Stimulated activated CD8-positive, alpha-beta memory T cell treated with anti-CD3 and anti-CD28 coated beads, Interleukin-4, amount 100 ng/mL, for 4 hours (primary cell): Measurements from ENCODE around the gene ADSS1.
"Not testable (repeated sequence)": the region's sequence is repeated elsewhere in the genome, so short reads cannot be mapped to it uniquely, and the experiment has no call there.

Experiments
- DNase-seq, 2 donors: peaks; one replicate each; pipeline ENCODE4 v3.0.0-alpha.2; 2020; ENCODE audit warnings: low read depth in 2 of 2, low spot score in 1 of 2

ADSS1 gene

GRCh38 chr14:104715871-104716270, 8.2 kb upstream of the ADSS1 start:
- DNase-seq, result no peak

GRCh38 chr14:104717137-104717536, 6.9 kb upstream of the ADSS1 start:
- no peak for DNase-seq

GRCh38 chr14:104717646-104718045, 6.4 kb upstream of the ADSS1 start:
- no peak for DNase-seq

GRCh38 chr14:104718147-104718546, 5.9 kb upstream of the ADSS1 start:
- no peak for DNase-seq

GRCh38 chr14:104718871-104719270, 5.2 kb upstream of the ADSS1 start:
- DNase-seq, result no peak

- no peak for DNase-seq
Measured at GRCh38 chr14:104719343-104719742, 4.7 kb upstream of the ADSS1 start.

- no peak for DNase-seq
Measured at GRCh38 chr14:104721505-104722431, 2.3 kb upstream of the ADSS1 start.

- no peak for DNase-seq
Measured at GRCh38 chr14:104722938-104723650, 935 bp upstream of the ADSS1 start.

- no peak for DNase-seq
Measured at GRCh38 chr14:104724407-104724980, 465 bp downstream of the ADSS1 start.

GRCh38 chr14:104724981-104725771, 1.1 kb downstream of the ADSS1 start:
- DNase-seq, result no peak

GRCh38 chr14:104725772-104726548, 1.9 kb downstream of the ADSS1 start:
- DNase-seq, result no peak

- no peak for DNase-seq
Measured at GRCh38 chr14:104726600-104727451, 2.8 kb downstream of the ADSS1 start.

- DNase-seq, result no peak
Measured at GRCh38 chr14:104728631-104729030, 4.6 kb downstream of the ADSS1 start.

GRCh38 chr14:104729176-104729834, 5.3 kb downstream of the ADSS1 start:
- not testable (repeated sequence) for DNase-seq

GRCh38 chr14:104729835-104730181, 5.8 kb downstream of the ADSS1 start:
- no peak for DNase-seq

GRCh38 chr14:104730487-104730886, 6.5 kb downstream of the ADSS1 start:
- DNase-seq, result no peak

- no peak for DNase-seq
Measured at GRCh38 chr14:104731320-104732294, 7.6 kb downstream of the ADSS1 start.

GRCh38 chr14:104732355-104732804, 8.4 kb downstream of the ADSS1 start:
- DNase-seq, result no peak
